CD4-positive, alpha-beta memory T cell (primary cell): ENCODE measurements around the gene NRK. TPM values are rescaled to one million over a fixed set of nuclear protein-coding genes. Genes with fewer than 3 reads are reported as not detected.
"Not testable (repeated sequence)": the region's sequence is repeated elsewhere in the genome, so short reads cannot be mapped to it uniquely, and the experiment has no call there.

ENCODE experiments used
- CTCF ChIA-PET: fragments of 350-600 bp; sonication (Branson Sonifier 250); formaldehyde crosslinking; loops from one replicate; lab custom pipeline; 2021; ENCODE audit warnings: inconsistent platforms; ENCODE audit not compliant: partially characterized antibody; lab: Charles Lee
- POLR2A ChIA-PET: fragments of 350-600 bp; sonication (Branson Sonifier 250); formaldehyde crosslinking; loops from one replicate; lab custom pipeline; 2021; ENCODE audit not compliant: partially characterized antibody; lab: Charles Lee
- DNase-seq, 5 donors: peaks; one replicate each; pipeline versions ENCODE4 v3.0.0 to v3.0.0-alpha.2; 2020 to 2022; ENCODE audit warnings: mixed read lengths in 1 of 5
- H3K27ac ChIP-seq: one replicate; pipeline ENCODE4 v1.7.0; 2013; ENCODE audit warnings: low read depth, low read length
- H3K27me3 ChIP-seq: 2 replicates; pipeline ENCODE4 v1.7.0; 2013; ENCODE audit warnings: mild to moderate bottlenecking, low read length, moderate library complexity; ENCODE audit not compliant: insufficient read depth
- H3K36me3 ChIP-seq: 2 replicates; pipeline ENCODE4 v1.7.0; 2013; ENCODE audit warnings: mild to moderate bottlenecking, low read length, moderate library complexity; ENCODE audit not compliant: insufficient read depth
- H3K4me1 ChIP-seq: 2 replicates; pipeline ENCODE4 v1.7.0; 2013; ENCODE audit warnings: mild to moderate bottlenecking, low read length, moderate library complexity; ENCODE audit not compliant: insufficient read depth
- H3K4me3 ChIP-seq, 2 donors: one replicate each; pipeline ENCODE4 v1.7.0; 2013; ENCODE audit warnings: low read length in 2 of 2, mild to moderate bottlenecking in 1 of 2
- H3K9me3 ChIP-seq, 2 donors: one replicate each; pipeline ENCODE4 v1.7.0; 2013; ENCODE audit warnings: low read length in 2 of 2, control low read depth in 1 of 2; ENCODE audit not compliant: control insufficient read depth in 1 of 2
- H3K27ac Mint-ChIP-seq, 7 donors: one replicate each; pipeline ENCODE4 v1.8.0; 2020 to 2021; ENCODE audit warnings: mixed read lengths in 7 of 7, mild to moderate bottlenecking in 6 of 7, inconsistent platforms in 3 of 7, moderate library complexity in 3 of 7
- H3K27me3 Mint-ChIP-seq, 2 donors: one replicate each; pipeline ENCODE4 v1.8.0; 2020 to 2021; ENCODE audit warnings: mixed read lengths in 2 of 2
- H3K36me3 Mint-ChIP-seq, 2 donors: one replicate each; pipeline ENCODE4 v1.8.0; 2020 to 2021; ENCODE audit warnings: mixed read lengths in 2 of 2, inconsistent platforms in 1 of 2, mild to moderate bottlenecking in 1 of 2
- H3K4me1 Mint-ChIP-seq, 4 donors: one replicate each; pipeline ENCODE4 v1.8.0; 2020 to 2021; ENCODE audit warnings: mixed read lengths in 4 of 4, mild to moderate bottlenecking in 1 of 4
- H3K4me3 Mint-ChIP-seq, 8 donors: one replicate each; pipeline ENCODE4 v1.8.0; 2020 to 2021; ENCODE audit warnings: mixed read lengths in 8 of 8, mild to moderate bottlenecking in 7 of 8, moderate library complexity in 6 of 8, inconsistent platforms in 3 of 8
- H3K9me3 Mint-ChIP-seq, 8 donors: one replicate each; pipeline ENCODE4 v1.8.0; 2020 to 2021; ENCODE audit warnings: mixed read lengths in 8 of 8, mild to moderate bottlenecking in 5 of 8, inconsistent platforms in 3 of 8, moderate library complexity in 1 of 8
- intact Hi-C: fragments of 100-400 bp; cut with micrococcal nuclease; formaldehyde crosslinking; loops from one replicate; pipeline ENCODE4 v1.15.1; 2023
- polyA plus RNA-seq, 2 donors: library from polyadenylated mRNA; unstranded; fragments of 300-500 nt; fragmentation: Illumina TruSeq; gene quantifications; one replicate each; pipeline ENCODE4 v1.2.3, GENCODE V29; 2021
- total RNA-seq, 2 experiments: library from RNA; stranded (reverse); gene quantifications; one replicate each; pipeline ENCODE4 v1.2.3, GENCODE V29; 2021

Gene NRK
- total and polyA plus RNA-seq, 4 experiments from 2014 or later = not detected

DNA sequence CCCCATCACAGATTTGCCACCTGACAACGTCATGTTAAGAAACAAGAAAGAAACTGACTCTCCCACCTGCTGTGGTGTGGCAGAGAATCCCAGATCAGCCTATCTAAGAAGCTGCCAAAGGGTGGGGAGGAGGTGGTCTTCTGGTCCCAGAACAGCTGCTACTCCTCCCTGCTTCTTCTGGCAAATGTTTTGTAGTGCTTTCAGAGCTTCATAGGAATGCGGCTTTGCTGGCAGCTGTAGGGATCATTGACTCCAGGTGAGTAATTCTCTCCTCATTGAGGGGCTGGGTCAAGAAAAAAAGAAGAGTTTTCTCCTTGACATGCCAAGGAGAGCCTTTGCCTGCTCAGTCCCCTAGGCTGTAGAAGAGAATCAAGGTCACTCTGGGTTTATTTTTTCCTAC is 23.3 kb downstream of the NRK start:
- Mint-ChIP-seq H3K4me3 (no peak overlapping the region), H3K9me3 (peaks cover 0 to 4% (median 0%) of the 10 kb centered on the region in 8 donors), H3K27ac (no peak overlapping the region), H3K36me3 (no peaks in the 10 kb centered on the region), H3K4me1 (no peaks in the 10 kb centered on the region), H3K27me3 (no peaks in the 10 kb centered on the region)
- Histone ChIP-seq H3K4me3 (no peak overlapping the region), H3K27me3 (no peaks in the 10 kb centered on the region), H3K27ac (no peak overlapping the region), H3K36me3 (no peaks in the 10 kb centered on the region), H3K9me3 (no peaks in the 10 kb centered on the region), H3K4me1 (no peaks in the 10 kb centered on the region)
- POLR2A ChIA-PET = no interaction called here
- CTCF ChIA-PET = interaction anchor here (0.5 kb wide), 1 partner anchor 16 kb away, joined by 3 read pairs; no protein-coding TSS in a partner anchor
- intact Hi-C loops = no loop called here
- DNase-seq = no peak

DNA sequence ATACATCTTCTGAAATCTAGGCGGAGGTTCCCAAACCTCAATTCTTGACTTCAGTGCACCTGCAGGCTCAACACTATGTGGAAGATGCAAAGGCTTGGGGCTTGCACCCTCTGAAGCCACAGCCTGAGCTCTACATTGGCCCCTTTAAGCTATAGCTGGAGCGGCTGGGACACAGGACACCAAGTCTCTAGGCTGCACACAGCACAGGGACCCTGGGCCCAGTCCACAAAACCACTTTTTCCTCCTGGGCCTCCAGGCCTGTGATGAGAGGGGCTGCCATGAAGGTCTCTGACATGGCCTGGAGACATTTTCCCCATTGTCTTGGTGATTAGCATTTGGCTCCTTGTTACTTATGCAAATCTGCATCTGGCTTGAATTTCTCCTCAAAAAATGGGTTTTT is 27.8 kb downstream of the NRK start:
- H3K27ac ChIP-seq, H3K9me3 ChIP-seq, H3K27me3 ChIP-seq, H3K4me3 Mint-ChIP-seq, H3K27ac Mint-ChIP-seq, H3K4me3 ChIP-seq, CTCF ChIA-PET, intact Hi-C loops, H3K36me3 ChIP-seq, H3K36me3 Mint-ChIP-seq, POLR2A ChIA-PET, H3K9me3 Mint-ChIP-seq, H3K4me1 ChIP-seq, DNase-seq, H3K27me3 Mint-ChIP-seq, H3K4me1 Mint-ChIP-seq: not testable (repeated sequence)

DNA sequence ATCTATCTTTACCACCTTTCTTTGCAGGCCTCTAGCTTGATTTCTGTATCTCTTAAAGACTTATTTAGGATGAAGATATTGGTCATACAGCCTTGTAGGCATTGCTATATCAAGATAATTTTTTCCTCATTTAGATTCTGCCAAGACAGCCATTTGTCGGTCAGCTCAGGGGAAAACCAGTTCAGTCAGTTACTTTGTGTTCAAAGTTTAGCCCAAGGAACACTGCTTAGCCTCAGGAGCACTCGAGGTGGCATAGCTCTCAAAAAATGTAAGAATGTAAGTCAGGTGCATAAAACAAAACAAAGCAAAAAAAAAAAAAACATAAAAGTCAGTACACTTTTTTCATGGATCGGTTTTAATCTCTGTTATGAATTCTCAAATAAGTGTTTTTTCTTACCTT is 43.4 kb downstream of the NRK start:
- H3K9me3 ChIP-seq = no peaks in the 10 kb centered on the region
- Mint-ChIP-seq H3K9me3 (peaks cover 0 to 3% (median 0%) of the 10 kb centered on the region in 8 donors), H3K27ac (no peak overlapping the region), H3K36me3 (no peaks in the 10 kb centered on the region), H3K4me3 (no peak overlapping the region), H3K4me1 (no peaks in the 10 kb centered on the region), H3K27me3 (no peaks in the 10 kb centered on the region)
- no peak overlapping the region for H3K4me3 ChIP-seq
- CTCF ChIA-PET = no interaction called here
- no peaks in the 10 kb centered on the region for H3K4me1 ChIP-seq
- DNase-seq = no peak
- POLR2A ChIA-PET = no interaction called here
- H3K36me3 ChIP-seq = no peaks in the 10 kb centered on the region
- no peak overlapping the region for H3K27ac ChIP-seq
- no peaks in the 10 kb centered on the region for H3K27me3 ChIP-seq
- intact Hi-C loops = no loop called here

DNA sequence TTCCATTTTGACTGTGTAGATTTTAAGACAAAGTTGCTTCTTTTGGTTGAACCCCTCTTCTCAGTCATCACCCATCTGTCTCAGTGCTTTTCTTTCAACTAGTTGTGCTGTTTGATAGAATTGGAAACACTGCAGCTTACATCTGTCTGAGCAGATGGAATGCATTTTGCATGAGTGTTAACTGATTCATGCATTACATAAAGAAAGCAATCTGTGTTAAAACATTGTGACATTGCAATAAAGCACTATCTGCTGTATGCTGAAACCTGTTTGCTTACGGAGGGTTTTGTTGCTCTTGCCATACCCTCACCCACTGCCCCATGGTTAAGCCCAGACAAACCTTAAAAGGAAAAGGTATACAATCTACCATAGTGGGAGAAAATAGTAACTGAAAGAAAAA is 47.4 kb downstream of the NRK start:
- no peaks in the 10 kb centered on the region for H3K9me3 ChIP-seq
- no peaks in the 10 kb centered on the region for H3K36me3 ChIP-seq
- Mint-ChIP-seq H3K36me3 (no peaks in the 10 kb centered on the region), H3K27me3 (no peaks in the 10 kb centered on the region), H3K9me3 (peaks cover 0 to 5% (median 0%) of the 10 kb centered on the region in 8 donors), H3K4me3 (no peak overlapping the region), H3K27ac (no peak overlapping the region), H3K4me1 (no peaks in the 10 kb centered on the region)
- H3K27me3 ChIP-seq = no peaks in the 10 kb centered on the region
- no peaks in the 10 kb centered on the region for H3K4me1 ChIP-seq
- intact Hi-C loops = no loop called here
- no peak overlapping the region for H3K27ac ChIP-seq
- DNase-seq = no peak
- no peak overlapping the region for H3K4me3 ChIP-seq
- CTCF ChIA-PET = no interaction called here
- POLR2A ChIA-PET = no interaction called here

GRCh38 chrX:105870445-105870844 is 48.1 kb downstream of the NRK start:
- CTCF ChIA-PET = no interaction called here
- Histone ChIP-seq H3K27ac (no peak overlapping the region), H3K4me3 (no peak overlapping the region), H3K4me1 (no peaks in the 10 kb centered on the region), H3K9me3 (no peaks in the 10 kb centered on the region), H3K27me3 (no peaks in the 10 kb centered on the region), H3K36me3 (no peaks in the 10 kb centered on the region)
- POLR2A ChIA-PET = no interaction called here
- Mint-ChIP-seq H3K36me3 (no peaks in the 10 kb centered on the region), H3K4me3 (no peak overlapping the region), H3K4me1 (no peaks in the 10 kb centered on the region), H3K9me3 (peaks cover 0 to 5% (median 0%) of the 10 kb centered on the region in 8 donors), H3K27ac (no peak overlapping the region), H3K27me3 (no peaks in the 10 kb centered on the region)
- DNase-seq = no peak
- intact Hi-C loops = no loop called here

- no peak for DNase-seq
- CTCF ChIA-PET = no interaction called here
- no peaks in the 10 kb centered on the region for H3K36me3 ChIP-seq
- Mint-ChIP-seq H3K4me1 (no peaks in the 10 kb centered on the region), H3K27me3 (no peaks in the 10 kb centered on the region), H3K36me3 (no peaks in the 10 kb centered on the region), H3K4me3 (no peak overlapping the region), H3K9me3 (peaks cover 0 to 5% (median 0%) of the 10 kb centered on the region in 8 donors), H3K27ac (no peak overlapping the region)
- H3K4me1 ChIP-seq = no peaks in the 10 kb centered on the region
- no peaks in the 10 kb centered on the region for H3K9me3 ChIP-seq
- intact Hi-C loops = no loop called here
- H3K4me3 ChIP-seq = no peak overlapping the region
- no peaks in the 10 kb centered on the region for H3K27me3 ChIP-seq
- POLR2A ChIA-PET = no interaction called here
- H3K27ac ChIP-seq = no peak overlapping the region
Observed at GRCh38 chrX:105872941-105873340, 50.6 kb downstream of the NRK start.

DNA sequence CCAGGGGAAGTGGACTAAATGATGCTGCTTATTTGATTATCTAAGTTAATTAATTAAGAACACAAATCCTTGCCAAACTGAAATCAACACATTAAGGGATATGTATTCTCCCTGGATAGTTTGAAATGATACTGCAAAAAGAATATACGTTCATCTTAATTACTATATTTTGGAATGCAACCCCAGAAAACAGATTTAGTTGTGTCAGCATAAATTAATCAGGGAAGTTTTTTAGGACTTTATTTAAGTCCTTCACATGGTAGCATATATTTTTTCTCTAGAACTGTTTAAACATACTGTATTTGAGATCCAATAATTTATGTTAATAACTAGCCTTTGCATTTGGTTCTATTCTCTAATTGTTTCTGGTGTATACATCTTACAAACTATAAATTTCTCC is 52.5 kb downstream of the NRK start:
- H3K27ac Mint-ChIP-seq = no peak overlapping the region
- Histone ChIP-seq H3K9me3 (no peaks in the 10 kb centered on the region), H3K4me3 (no peak overlapping the region), H3K27ac (no peak overlapping the region), H3K4me1 (no peaks in the 10 kb centered on the region), H3K27me3 (no peaks in the 10 kb centered on the region), H3K36me3 (no peaks in the 10 kb centered on the region)
- DNase-seq = no peak
- ChIA-PET CTCF (no interaction called here), POLR2A (no interaction called here)
- peaks cover 0 to 3% (median 0%) of the 10 kb centered on the region in 8 donors for H3K9me3 Mint-ChIP-seq
- no peaks in the 10 kb centered on the region for H3K36me3 Mint-ChIP-seq
- H3K27me3 Mint-ChIP-seq = no peaks in the 10 kb centered on the region
- no peak overlapping the region for H3K4me3 Mint-ChIP-seq
- H3K4me1 Mint-ChIP-seq = no peaks in the 10 kb centered on the region
- intact Hi-C loops = no loop called here

DNA sequence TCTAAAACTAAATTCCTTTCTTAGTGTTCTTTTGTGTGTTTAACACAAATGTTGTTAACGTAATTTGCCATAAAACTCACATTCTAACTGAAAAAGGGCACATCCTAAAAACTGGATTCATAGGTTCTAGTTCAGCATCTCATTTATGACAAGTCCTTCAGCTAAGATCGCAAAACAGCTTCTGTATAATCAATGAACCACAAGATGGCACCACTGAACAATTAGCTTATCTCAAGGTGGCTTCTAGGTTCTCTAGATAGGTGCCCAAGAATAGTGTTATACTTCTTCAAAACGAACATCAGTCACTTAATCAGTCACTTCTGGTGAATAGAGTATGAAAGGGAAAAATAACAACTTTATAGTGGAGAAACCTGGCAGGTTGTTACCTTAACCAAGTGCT is 54.3 kb downstream of the NRK start:
- Histone ChIP-seq H3K9me3 (no peaks in the 10 kb centered on the region), H3K4me1 (no peaks in the 10 kb centered on the region), H3K27me3 (no peaks in the 10 kb centered on the region), H3K36me3 (no peaks in the 10 kb centered on the region), H3K27ac (no peak overlapping the region), H3K4me3 (no peak overlapping the region)
- DNase-seq = no peak
- intact Hi-C loops = no loop called here
- Mint-ChIP-seq H3K4me1 (no peaks in the 10 kb centered on the region), H3K9me3 (peaks cover 0 to 3% (median 0%) of the 10 kb centered on the region in 8 donors), H3K36me3 (no peaks in the 10 kb centered on the region), H3K27ac (no peak overlapping the region), H3K27me3 (no peaks in the 10 kb centered on the region), H3K4me3 (no peak overlapping the region)
- ChIA-PET POLR2A (no interaction called here), CTCF (no interaction called here)
